Rectal smooth muscle tissue (tissue), 1 donor: ENCODE results near the gene OGFR.

Experiments used
- H3K27ac ChIP-seq: one replicate; pipeline ENCODE4 v1.7.0; 2013; ENCODE audit warnings: low read depth, low read length, inconsistent platforms
- H3K27me3 ChIP-seq: one replicate; pipeline ENCODE4 v1.7.0; 2013; ENCODE audit warnings: low read length; ENCODE audit not compliant: control insufficient read depth, insufficient read depth
- H3K36me3 ChIP-seq: one replicate; pipeline ENCODE4 v1.7.0; 2013; ENCODE audit warnings: low read length; ENCODE audit not compliant: control insufficient read depth, insufficient read depth
- H3K4me1 ChIP-seq: one replicate; pipeline ENCODE4 v1.7.0; 2013; ENCODE audit warnings: low read length; ENCODE audit not compliant: control insufficient read depth, insufficient read depth
- H3K4me3 ChIP-seq: one replicate; pipeline ENCODE4 v1.7.0; 2013; ENCODE audit warnings: low read length
- H3K9ac ChIP-seq: one replicate; pipeline ENCODE4 v1.7.0; 2013; ENCODE audit warnings: low read length

The OGFR gene

GRCh38 chr20:62830821-62831220, 26.2 kb downstream of the OGFR start:
- Histone ChIP-seq H3K4me3 (no peak overlapping the region), H3K27ac (no peak overlapping the region), H3K27me3 (no peaks in the 10 kb centered on the region), H3K4me1 (no peaks in the 10 kb centered on the region), H3K9ac (no peak overlapping the region), H3K36me3 (no peaks in the 10 kb centered on the region)

GRCh38 chr20:62831361-62831788, 26.7 kb downstream of the OGFR start:
- Histone ChIP-seq H3K9ac (no peak overlapping the region), H3K4me1 (no peaks in the 10 kb centered on the region), H3K27me3 (peaks cover 3% of the 10 kb centered on the region), H3K36me3 (no peaks in the 10 kb centered on the region), H3K4me3 (no peak overlapping the region), H3K27ac (no peak overlapping the region)

- Histone ChIP-seq H3K4me3 (no peak overlapping the region), H3K27ac (no peak overlapping the region), H3K36me3 (no peaks in the 10 kb centered on the region), H3K4me1 (no peaks in the 10 kb centered on the region), H3K9ac (no peak overlapping the region), H3K27me3 (peaks cover 3% of the 10 kb centered on the region)
Measured at GRCh38 chr20:62831854-62832211, 27.2 kb downstream of the OGFR start.

DNA sequence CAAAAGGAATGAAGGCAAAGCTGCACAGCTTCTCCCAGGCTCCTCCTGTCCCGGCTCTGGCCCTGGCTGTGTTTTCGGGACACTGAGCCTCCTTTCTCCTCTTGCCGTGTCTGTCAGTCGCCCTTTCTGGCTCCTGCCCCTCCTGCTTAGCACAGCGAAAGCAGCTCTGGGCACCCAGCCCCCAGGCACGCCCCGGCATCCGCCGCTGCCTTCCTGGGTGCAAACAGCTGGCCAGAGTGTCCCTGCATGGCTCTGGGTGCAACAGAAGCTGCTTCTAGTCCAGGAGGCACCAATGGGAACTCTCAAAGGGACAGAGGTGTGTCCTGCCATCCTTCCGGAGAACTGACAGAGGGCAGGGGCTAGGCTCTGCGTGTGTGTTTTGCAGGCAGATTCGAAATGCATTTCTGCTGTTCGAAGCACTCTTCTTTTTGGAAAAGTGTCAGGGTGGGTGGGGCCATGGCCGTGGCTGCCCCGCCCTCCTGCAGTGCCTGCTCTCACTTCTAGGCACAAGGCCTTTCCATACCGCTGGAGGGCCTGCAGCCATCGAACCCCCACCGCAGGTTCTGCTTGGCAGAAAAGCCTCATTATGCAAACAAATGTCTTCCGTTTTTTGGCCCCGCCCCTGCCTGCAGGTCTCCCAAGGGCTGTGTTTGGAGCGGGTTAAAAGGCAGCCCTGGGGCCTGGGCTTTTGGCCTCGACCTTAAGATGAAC, 27.7 kb downstream of the OGFR start:
- Histone ChIP-seq H3K27me3 (peaks cover 3% of the 10 kb centered on the region), H3K9ac (peak overlapping the region; percentile 41), H3K4me1 (no peaks in the 10 kb centered on the region), H3K4me3 (peak overlapping the region; percentile 38), H3K36me3 (no peaks in the 10 kb centered on the region), H3K27ac (no peak overlapping the region)

- Histone ChIP-seq H3K4me3 (no peak overlapping the region), H3K36me3 (no peaks in the 10 kb centered on the region), H3K27me3 (peaks cover 3% of the 10 kb centered on the region), H3K9ac (no peak overlapping the region), H3K27ac (no peak overlapping the region), H3K4me1 (no peaks in the 10 kb centered on the region)
Measured at GRCh38 chr20:62832951-62833391, 28.3 kb downstream of the OGFR start.

- H3K4me3 ChIP-seq, result no peak overlapping the region
- no peaks in the 10 kb centered on the region for H3K4me1 ChIP-seq
- no peak overlapping the region for H3K27ac ChIP-seq
- no peaks in the 10 kb centered on the region for H3K36me3 ChIP-seq
- no peak overlapping the region for H3K9ac ChIP-seq
- H3K27me3 ChIP-seq, result peaks cover 3% of the 10 kb centered on the region
Measured at GRCh38 chr20:62834967-62835730, 30.5 kb downstream of the OGFR start.

GRCh38 chr20:62835931-62836861, 31.6 kb downstream of the OGFR start:
- H3K4me1 ChIP-seq, result no peaks in the 10 kb centered on the region
- no peak overlapping the region for H3K4me3 ChIP-seq
- no peak overlapping the region for H3K27ac ChIP-seq
- H3K27me3 ChIP-seq, result peaks cover 3% of the 10 kb centered on the region
- H3K36me3 ChIP-seq, result no peaks in the 10 kb centered on the region
- no peak overlapping the region for H3K9ac ChIP-seq

DNA sequence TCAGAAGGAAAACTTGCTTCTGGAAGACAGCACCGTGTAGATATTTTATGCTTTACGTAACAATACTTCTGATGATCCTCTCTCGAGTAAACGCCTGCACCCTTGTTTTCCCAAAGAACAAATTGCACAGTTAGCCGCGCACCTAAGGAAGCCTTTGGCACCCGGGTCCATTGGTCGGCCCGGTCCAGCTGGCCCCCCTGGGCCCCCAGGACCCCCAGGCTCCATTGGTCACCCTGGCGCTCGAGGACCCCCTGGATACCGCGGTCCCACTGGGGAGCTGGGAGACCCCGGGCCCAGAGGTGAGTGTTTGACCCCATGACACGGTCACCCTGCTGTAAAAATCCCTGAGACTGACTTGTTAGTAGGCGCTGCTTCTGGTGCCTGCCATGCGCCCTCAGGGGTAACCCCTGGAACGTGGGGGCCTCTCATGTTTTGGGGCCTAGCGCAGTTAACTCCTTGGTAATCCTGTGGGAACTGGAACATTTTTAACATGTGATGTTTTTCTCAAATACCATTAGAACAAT, 32.4 kb downstream of the OGFR start:
- H3K36me3 ChIP-seq, result no peaks in the 10 kb centered on the region

GRCh38 chr20:62837790-62838127, 33.1 kb downstream of the OGFR start:
- H3K27me3 ChIP-seq, result peaks cover 3% of the 10 kb centered on the region
- H3K4me3 ChIP-seq, result no peak overlapping the region
- no peak overlapping the region for H3K9ac ChIP-seq
- H3K4me1 ChIP-seq, result no peaks in the 10 kb centered on the region
- no peaks in the 10 kb centered on the region for H3K36me3 ChIP-seq
- H3K27ac ChIP-seq, result no peak overlapping the region

More for the DNA sequence above, 32.4 kb downstream of the OGFR start:
- peaks cover 3% of the 10 kb centered on the region for H3K27me3 ChIP-seq
- H3K4me3 ChIP-seq, result no peak overlapping the region
- H3K9ac ChIP-seq, result no peak overlapping the region
- no peak overlapping the region for H3K27ac ChIP-seq
- H3K4me1 ChIP-seq, result no peaks in the 10 kb centered on the region

DNA sequence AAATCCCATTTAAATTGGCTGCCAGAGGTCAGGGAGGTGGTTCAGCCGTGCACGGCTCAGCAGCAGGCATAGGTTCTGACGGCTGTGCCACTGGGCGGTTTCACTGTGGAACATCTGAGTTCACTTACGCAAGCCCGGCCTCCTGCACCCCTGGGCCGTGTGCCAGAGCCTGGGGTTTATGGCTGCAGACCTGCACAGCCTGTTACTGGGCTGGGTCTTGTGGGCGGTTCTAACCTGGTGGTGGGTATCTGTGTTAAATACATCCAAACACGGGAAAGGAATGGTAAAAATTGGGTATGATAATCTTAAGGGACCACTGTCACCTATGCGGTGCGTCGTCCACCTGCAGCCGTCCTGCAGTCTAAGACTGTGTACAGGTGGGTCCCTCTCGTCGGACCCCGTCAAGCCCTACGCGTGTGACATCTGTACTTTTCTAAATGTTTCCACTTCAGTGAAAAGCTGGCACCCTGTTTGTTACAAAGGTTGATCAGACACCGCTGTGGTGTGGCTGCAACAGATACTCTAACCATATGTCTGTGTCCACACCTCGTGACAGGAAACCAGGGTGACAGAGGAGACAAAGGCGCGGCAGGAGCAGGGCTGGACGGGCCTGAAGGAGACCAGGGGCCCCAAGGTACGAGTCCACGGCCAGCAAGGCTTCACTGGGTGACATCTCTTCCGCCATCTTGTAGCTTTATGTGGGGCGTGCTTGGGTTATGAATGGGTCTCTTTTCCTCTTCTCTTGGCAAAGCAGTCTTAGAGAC, 33.7 kb downstream of the OGFR start:
- no peak overlapping the region for H3K9ac ChIP-seq
- no peaks in the 10 kb centered on the region for H3K4me1 ChIP-seq
- H3K36me3 ChIP-seq, result no peaks in the 10 kb centered on the region
- no peak overlapping the region for H3K27ac ChIP-seq
- H3K4me3 ChIP-seq, result no peak overlapping the region
- H3K27me3 ChIP-seq, result peaks cover 3% of the 10 kb centered on the region

DNA sequence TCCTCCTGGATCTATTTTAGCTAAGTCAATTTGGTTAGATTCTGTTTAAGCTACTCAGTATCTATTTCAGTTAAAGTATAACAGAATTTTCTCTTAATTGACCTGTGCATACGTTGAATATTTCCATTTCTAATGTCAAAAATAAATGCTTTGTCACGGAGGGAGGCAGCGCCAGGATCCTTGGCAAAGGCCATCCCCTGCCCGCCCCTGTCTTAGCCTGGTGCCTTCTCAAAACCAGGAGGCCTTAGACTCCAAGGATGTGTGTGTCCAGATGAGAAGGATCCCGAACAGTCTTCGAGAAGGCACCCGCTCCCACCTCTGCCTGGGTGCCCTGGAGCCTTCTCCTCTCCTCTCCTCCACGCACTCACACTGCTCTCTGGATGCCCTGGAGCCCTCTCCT, 34.6 kb downstream of the OGFR start:
- H3K4me1 ChIP-seq, result no peaks in the 10 kb centered on the region
- no peak overlapping the region for H3K27ac ChIP-seq
- no peak overlapping the region for H3K9ac ChIP-seq
- peaks cover 3% of the 10 kb centered on the region for H3K27me3 ChIP-seq
- no peaks in the 10 kb centered on the region for H3K36me3 ChIP-seq
- no peak overlapping the region for H3K4me3 ChIP-seq
